Progenitor cell of endocrine pancreas (in vitro differentiated cells): Measurements from ENCODE around the gene BNIP2. TPM values are rescaled to one million over a fixed set of nuclear protein-coding genes. Genes with fewer than 3 reads are reported as not detected.
"Not testable (repeated sequence)": the region's sequence is repeated elsewhere in the genome, so short reads cannot be mapped to it uniquely, and the experiment has no call there.

Source experiments
- DNase-seq: peaks from one replicate; pipeline ENCODE4 v3.0.0; 2021; ENCODE audit warnings: low spot score; ENCODE audit not compliant: unreplicated experiment
- H3K27ac Mint-ChIP-seq: 2 replicates; pipeline ENCODE4 v1.8.0; 2021; ENCODE audit warnings: mild to moderate bottlenecking, moderate library complexity, mixed read lengths
- H3K27me3 Mint-ChIP-seq: 2 replicates; pipeline ENCODE4 v1.8.0; 2021; ENCODE audit warnings: mixed read lengths
- H3K36me3 Mint-ChIP-seq: 2 replicates; pipeline ENCODE4 v1.8.0; 2022; ENCODE audit warnings: mixed read lengths; ENCODE audit not compliant: insufficient read depth
- H3K4me1 Mint-ChIP-seq: 2 replicates; pipeline ENCODE4 v1.8.0; 2021; ENCODE audit warnings: low read depth, mixed read lengths
- H3K4me3 Mint-ChIP-seq: 2 replicates; pipeline ENCODE4 v1.8.0; 2021; ENCODE audit warnings: low read depth, mild to moderate bottlenecking, moderate library complexity, mixed read lengths
- H3K9me3 Mint-ChIP-seq: 2 replicates; pipeline ENCODE4 v1.8.0; 2021; ENCODE audit warnings: low read depth, mixed read lengths
- total RNA-seq: library from RNA; stranded (reverse); gene quantifications from 2 replicates; pipeline ENCODE4 v1.2.1, GENCODE V29; 2021
- TF ChIP-seq, protein P1 (sequence below): fragments of 200-600 bp; sonication (generic); IDR thresholded peaks from one replicate; pipeline ENCODE4 v1.5.0; 2021; ENCODE audit warnings: antibody characterized with exemption, mild to moderate bottlenecking; ENCODE audit not compliant: unreplicated experiment

Gene BNIP2
- total RNA-seq, 1 donor from 2014 or later, result 58.2 TPM

DNA sequence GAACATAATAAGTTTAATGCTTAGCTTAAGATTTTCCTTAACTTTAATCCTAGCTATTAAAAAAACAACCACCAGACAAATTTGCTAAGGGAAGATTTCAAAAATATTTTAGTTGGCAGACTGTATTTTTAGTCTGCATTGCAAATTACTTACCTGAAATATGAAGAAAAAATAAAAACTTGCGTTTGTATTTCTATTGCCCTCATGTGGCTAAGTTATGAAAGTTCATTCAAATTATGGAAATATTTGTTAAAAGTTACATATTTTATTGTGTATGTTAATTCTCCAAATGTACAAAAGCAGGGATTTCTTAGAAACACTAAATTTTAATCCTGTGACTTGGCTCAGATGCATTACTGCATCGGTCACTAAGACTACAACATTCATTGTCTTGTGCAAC, 46.8 kb downstream of the BNIP2 start:
- peaks cover 13% of the 10 kb centered on the region for H3K36me3 Mint-ChIP-seq
- peaks cover 1% of the 10 kb centered on the region for H3K4me1 Mint-ChIP-seq
- DNase-seq, result no peak
- H3K27ac Mint-ChIP-seq, result no peak overlapping the region
- no peaks in the 10 kb centered on the region for H3K27me3 Mint-ChIP-seq
- H3K9me3 Mint-ChIP-seq, result no peaks in the 10 kb centered on the region
- H3K4me3 Mint-ChIP-seq, result no peak overlapping the region
- TF ChIP-seq, protein P1, sequence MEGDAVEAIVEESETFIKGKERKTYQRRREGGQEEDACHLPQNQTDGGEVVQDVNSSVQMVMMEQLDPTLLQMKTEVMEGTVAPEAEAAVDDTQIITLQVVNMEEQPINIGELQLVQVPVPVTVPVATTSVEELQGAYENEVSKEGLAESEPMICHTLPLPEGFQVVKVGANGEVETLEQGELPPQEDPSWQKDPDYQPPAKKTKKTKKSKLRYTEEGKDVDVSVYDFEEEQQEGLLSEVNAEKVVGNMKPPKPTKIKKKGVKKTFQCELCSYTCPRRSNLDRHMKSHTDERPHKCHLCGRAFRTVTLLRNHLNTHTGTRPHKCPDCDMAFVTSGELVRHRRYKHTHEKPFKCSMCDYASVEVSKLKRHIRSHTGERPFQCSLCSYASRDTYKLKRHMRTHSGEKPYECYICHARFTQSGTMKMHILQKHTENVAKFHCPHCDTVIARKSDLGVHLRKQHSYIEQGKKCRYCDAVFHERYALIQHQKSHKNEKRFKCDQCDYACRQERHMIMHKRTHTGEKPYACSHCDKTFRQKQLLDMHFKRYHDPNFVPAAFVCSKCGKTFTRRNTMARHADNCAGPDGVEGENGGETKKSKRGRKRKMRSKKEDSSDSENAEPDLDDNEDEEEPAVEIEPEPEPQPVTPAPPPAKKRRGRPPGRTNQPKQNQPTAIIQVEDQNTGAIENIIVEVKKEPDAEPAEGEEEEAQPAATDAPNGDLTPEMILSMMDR, result peak; percentile 17

DNA sequence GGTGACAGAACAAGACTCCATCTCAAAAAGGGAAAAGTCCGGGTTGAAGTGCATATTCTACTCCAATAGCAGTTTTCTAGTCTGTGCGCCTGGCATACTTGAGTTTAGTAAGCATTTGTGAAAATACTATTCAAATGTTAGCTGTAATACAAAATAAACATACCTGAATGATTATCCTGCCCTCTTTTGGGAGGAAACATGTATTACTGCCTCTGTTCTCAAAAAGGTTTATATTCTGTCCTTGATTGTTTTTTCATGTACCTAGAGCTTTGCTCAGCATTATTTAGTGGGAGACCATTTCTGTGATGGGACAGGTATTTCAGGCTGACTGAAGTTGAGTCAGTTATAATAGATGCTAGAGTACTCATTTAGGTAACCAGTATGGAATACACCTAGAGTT, 51.6 kb downstream of the BNIP2 start:
- H3K4me3 Mint-ChIP-seq, H3K27me3 Mint-ChIP-seq, DNase-seq, H3K4me1 Mint-ChIP-seq, H3K9me3 Mint-ChIP-seq: not testable (repeated sequence)
- H3K27ac Mint-ChIP-seq, result peak overlapping the region; percentile 45
- peaks cover 10% of the 10 kb centered on the region for H3K36me3 Mint-ChIP-seq

DNA sequence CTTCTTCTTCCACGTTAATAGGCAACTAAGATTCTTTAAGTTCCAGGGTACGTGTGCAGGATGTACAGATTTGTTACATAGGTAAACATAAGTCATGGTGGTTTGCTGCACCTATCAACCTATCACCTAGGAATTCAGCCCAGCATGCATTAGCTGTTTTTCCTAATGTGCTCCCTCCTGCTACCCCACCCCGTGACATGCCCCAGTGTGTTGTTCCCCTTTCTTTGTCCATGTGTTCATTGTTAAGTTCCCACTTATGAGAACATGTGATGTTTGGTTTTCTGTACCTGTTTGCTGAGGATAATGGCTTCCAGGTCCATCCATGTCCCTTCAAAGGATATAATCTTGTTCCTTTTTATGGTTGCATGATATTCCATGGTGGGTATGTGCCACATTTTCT, 52.9 kb downstream of the BNIP2 start:
- Mint-ChIP-seq H3K4me1 (peaks cover 1% of the 10 kb centered on the region), H3K27ac (no peak overlapping the region), H3K36me3 (peaks cover 10% of the 10 kb centered on the region), H3K4me3 (no peak overlapping the region), H3K9me3 (no peaks in the 10 kb centered on the region), H3K27me3 (no peaks in the 10 kb centered on the region)
- TF ChIP-seq, protein P1, result no peak
- DNase-seq, result no peak

DNA sequence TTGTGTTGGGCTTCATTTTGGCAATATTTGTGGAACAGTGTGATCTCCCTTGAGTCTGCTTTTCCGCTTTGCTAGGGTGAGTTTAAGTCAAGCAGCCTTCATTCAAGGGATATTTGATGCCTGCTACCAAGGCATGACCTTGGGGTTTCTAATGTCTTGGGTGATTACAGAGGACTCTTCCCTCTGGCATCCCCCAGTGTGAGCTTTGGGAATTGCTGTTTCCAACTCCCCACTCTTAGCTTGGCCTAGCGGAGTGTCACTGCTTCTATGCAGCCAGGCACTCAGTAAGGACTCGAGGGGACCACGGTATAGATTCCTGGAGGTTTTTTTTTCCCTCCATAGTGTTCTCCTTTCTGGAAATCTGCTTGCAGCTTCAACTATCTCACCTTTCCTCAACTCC, 56.4 kb downstream of the BNIP2 start:
- TF ChIP-seq, protein P1, result peak; percentile 52
- H3K27me3 Mint-ChIP-seq, result no peaks in the 10 kb centered on the region
- no peaks in the 10 kb centered on the region for H3K4me1 Mint-ChIP-seq
- H3K27ac Mint-ChIP-seq, result no peak overlapping the region
- H3K36me3 Mint-ChIP-seq, result peaks cover 7% of the 10 kb centered on the region
- no peaks in the 10 kb centered on the region for H3K9me3 Mint-ChIP-seq
- no peak overlapping the region for H3K4me3 Mint-ChIP-seq
- DNase-seq, result no peak

DNA sequence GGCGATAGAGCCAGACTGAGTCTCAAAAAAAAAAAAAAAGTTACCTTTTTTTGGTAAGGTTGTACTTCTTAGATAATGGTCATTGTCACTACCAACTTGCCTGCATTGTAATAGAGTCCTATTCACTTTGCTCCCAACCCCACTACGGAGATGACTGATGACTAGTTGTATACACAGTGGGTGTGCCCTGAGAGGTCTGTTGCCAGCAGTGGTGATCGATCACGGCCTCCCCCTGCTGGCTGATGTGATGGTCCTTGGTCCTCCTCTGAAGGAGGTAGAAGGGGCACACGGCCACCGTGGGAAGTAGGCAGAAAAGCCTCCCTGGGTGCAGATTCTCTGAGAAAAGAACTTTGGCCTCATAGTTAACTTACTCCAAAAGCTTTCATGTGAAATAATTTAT, 66.8 kb downstream of the BNIP2 start:
- Mint-ChIP-seq H3K27me3 (no peaks in the 10 kb centered on the region), H3K9me3 (no peaks in the 10 kb centered on the region), H3K4me1 (peaks cover 6% of the 10 kb centered on the region), H3K4me3 (no peak overlapping the region), H3K27ac (no peak overlapping the region), H3K36me3 (no peaks in the 10 kb centered on the region)
- peak; percentile 51 for DNase-seq
- TF ChIP-seq, protein P1, result peak; percentile 63

DNA sequence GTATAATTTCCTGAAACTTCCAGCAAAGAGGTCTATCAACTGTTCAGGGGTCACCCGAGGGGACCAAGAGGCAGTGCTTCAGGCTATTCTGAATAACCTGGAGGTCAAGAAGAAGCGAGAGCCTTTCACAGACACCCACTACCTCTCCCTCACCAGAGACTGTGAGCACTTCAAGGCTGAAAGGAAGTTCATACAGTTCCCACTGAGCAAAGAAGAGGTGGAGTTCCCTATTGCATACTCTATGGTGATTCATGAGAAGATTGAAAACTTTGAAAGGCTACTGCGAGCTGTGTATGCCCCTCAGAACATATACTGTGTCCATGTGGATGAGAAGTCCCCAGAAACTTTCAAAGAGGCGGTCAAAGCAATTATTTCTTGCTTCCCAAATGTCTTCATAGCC, 70.7 kb downstream of the BNIP2 start:
- TF ChIP-seq, protein P1, result no peak
- H3K27me3 Mint-ChIP-seq, result no peaks in the 10 kb centered on the region
- no peaks in the 10 kb centered on the region for H3K36me3 Mint-ChIP-seq
- no peak overlapping the region for H3K4me3 Mint-ChIP-seq
- H3K9me3 Mint-ChIP-seq, result no peaks in the 10 kb centered on the region
- no peak overlapping the region for H3K27ac Mint-ChIP-seq
- H3K4me1 Mint-ChIP-seq, result peaks cover 14% of the 10 kb centered on the region
- no peak for DNase-seq
